HepG2 (cell line): Measurements from ENCODE around the gene CABLES2. TPM values are rescaled to one million over a fixed set of nuclear protein-coding genes. Genes with fewer than 3 reads are reported as not detected.

Experiments used
- ARNTL ChIP-seq: sonication (generic); formaldehyde crosslinking; IDR thresholded peaks from 2 replicates; pipeline ENCODE4 v1.4.0; 2020; ENCODE audit warnings: mild to moderate bottlenecking, missing genetic modification reagents
- CHD2 ChIP-seq: IDR thresholded peaks from 2 replicates; pipeline ENCODE4 v1.6.1; 2011; ENCODE audit warnings: low read depth, low read length, improper control_type of control experiment
- FOXA1 ChIP-seq, 2 experiments: fragments of 450-650 bp in 1 of 2; sonication (generic) in 1 of 2; formaldehyde crosslinking in 1 of 2; IDR thresholded peaks; 2 replicates each; pipeline versions ENCODE4 v1.4.0 to v1.6.1; 2016 to 2020; ENCODE audit warnings: missing genetic modification reagents in 1 of 2
- FOXC1 ChIP-seq: sonication (generic); formaldehyde crosslinking; IDR thresholded peaks from 2 replicates; pipeline ENCODE4 v1.8.0; 2022; ENCODE audit warnings: mild to moderate bottlenecking, missing genetic modification reagents, borderline replicate concordance
- HMG20A ChIP-seq: IDR thresholded peaks from 2 replicates; pipeline ENCODE4 v1.6.1; 2016; ENCODE audit warnings: borderline replicate concordance
- HNF4A ChIP-seq: sonication (generic); formaldehyde crosslinking; IDR thresholded peaks from 2 replicates; pipeline ENCODE4 v1.4.0; 2020; ENCODE audit warnings: missing genetic modification reagents
- IRX3 ChIP-seq: sonication (generic); formaldehyde crosslinking; IDR thresholded peaks from 2 replicates; pipeline ENCODE4 v1.8.1; 2023; ENCODE audit warnings: mild to moderate bottlenecking, low read depth, missing genetic modification reagents, borderline replicate concordance
- KAT8 ChIP-seq: IDR thresholded peaks from 2 replicates; pipeline ENCODE4 v1.6.1; 2016; ENCODE audit warnings: missing genetic modification reagents, missing compliant biosample characterization
- MXI1 ChIP-seq: IDR thresholded peaks from 3 replicates; pipeline ENCODE4 v1.6.1; 2012; ENCODE audit warnings: low read depth, low read length, inconsistent platforms, borderline replicate concordance
- SP1 ChIP-seq, 2 experiments: fragments of 450-650 bp in 1 of 2; sonication (generic) in 1 of 2; formaldehyde crosslinking in 1 of 2; IDR thresholded peaks; 2 replicates each; pipeline versions ENCODE4 v1.4.0 to v1.6.1; 2016 to 2020; ENCODE audit warnings: missing genetic modification reagents in 1 of 2
- ZKSCAN8 ChIP-seq: IDR thresholded peaks from 2 replicates; pipeline ENCODE4 v1.6.1; 2016; ENCODE audit warnings: borderline replicate concordance, missing genetic modification reagents, missing compliant biosample characterization
- ZNF124 ChIP-seq: sonication (generic); formaldehyde crosslinking; IDR thresholded peaks from 2 replicates; pipeline ENCODE4 v1.4.0; 2020; ENCODE audit warnings: missing genetic modification reagents
- ZNF282 ChIP-seq: fragments of 450-650 bp; IDR thresholded peaks from 2 replicates; pipeline ENCODE4 v1.6.1; 2018; ENCODE audit not compliant: partially characterized antibody
- ZNF331 ChIP-seq: sonication (generic); formaldehyde crosslinking; IDR thresholded peaks from 2 replicates; pipeline ENCODE4 v1.4.0; 2020; ENCODE audit warnings: missing genetic modification reagents
- ZNF383 ChIP-seq: sonication (generic); formaldehyde crosslinking; IDR thresholded peaks from 2 replicates; pipeline ENCODE4 v1.4.0; 2020; ENCODE audit warnings: missing genetic modification reagents, mild to moderate bottlenecking, borderline replicate concordance
- ZNF484 ChIP-seq: sonication (generic); formaldehyde crosslinking; IDR thresholded peaks from 2 replicates; pipeline ENCODE4 v1.5.1; 2020; ENCODE audit warnings: mild to moderate bottlenecking, low read depth, missing genetic modification reagents, borderline replicate concordance
- ZNF644 ChIP-seq: IDR thresholded peaks from 2 replicates; pipeline ENCODE4 v1.6.1; 2016; ENCODE audit warnings: low read depth
- polyA plus RNA-seq, 8 experiments: library from polyadenylated mRNA; depleted of rRNA in 3 of 8; stranded (reverse) in 7 of 8; unstranded in 1 of 8; fragments of >200 nt; fragmentation: Illumina TruSeq in 4 of 8; extraction: Trizol in 4 of 8; gene quantifications; 2 replicates each; pipeline versions ENCODE4 v1.2.1 to v1.2.3, GENCODE V29; 2011 to 2016; ENCODE audit warnings: low read depth in 4 of 8, missing spikeins in 1 of 8, mixed read lengths in 1 of 8; ENCODE audit not compliant: insufficient read depth in 1 of 8
- total RNA-seq, 5 experiments: library from RNA; depleted of rRNA; stranded (reverse); fragments of >200 nt; fragmentation: Illumina TruSeq; extraction: Trizol; gene quantifications; 2 replicates each; pipeline ENCODE4 v1.2.3, GENCODE V29; 2016; ENCODE audit warnings: low read depth in 1 of 5
- TF ChIP-seq, protein P1 (sequence below): sonication (generic); formaldehyde crosslinking; IDR thresholded peaks from 2 replicates; pipeline ENCODE4 v1.4.0; 2020; ENCODE audit warnings: missing genetic modification reagents
- TF ChIP-seq, protein P2 (sequence below): sonication (generic); formaldehyde crosslinking; conservative IDR thresholded peaks from 2 replicates; pipeline ENCODE4 v1.5.0; 2020; ENCODE audit warnings: missing genetic modification reagents
- TF ChIP-seq, protein P3 (sequence below): sonication (generic); formaldehyde crosslinking; IDR thresholded peaks from 2 replicates; pipeline ENCODE4 v1.4.0; 2020; ENCODE audit warnings: mild to moderate bottlenecking, missing genetic modification reagents
- TF ChIP-seq, protein P4 (sequence below): sonication (generic); formaldehyde crosslinking; IDR thresholded peaks from 2 replicates; pipeline ENCODE4 v1.8.1; 2023; ENCODE audit warnings: missing genetic modification reagents, inconsistent platforms, borderline replicate concordance
- TF ChIP-seq, protein P5 (sequence below): fragments of 450-650 bp; IDR thresholded peaks from 2 replicates; pipeline ENCODE4 v1.6.1; 2017

CABLES2 gene
- total and polyA plus RNA-seq, 2 of the 13 experiments (the other 11 are each of a cell fraction or from before 2014, with no cell fraction given) = 5.2 to 9.7 TPM

DNA sequence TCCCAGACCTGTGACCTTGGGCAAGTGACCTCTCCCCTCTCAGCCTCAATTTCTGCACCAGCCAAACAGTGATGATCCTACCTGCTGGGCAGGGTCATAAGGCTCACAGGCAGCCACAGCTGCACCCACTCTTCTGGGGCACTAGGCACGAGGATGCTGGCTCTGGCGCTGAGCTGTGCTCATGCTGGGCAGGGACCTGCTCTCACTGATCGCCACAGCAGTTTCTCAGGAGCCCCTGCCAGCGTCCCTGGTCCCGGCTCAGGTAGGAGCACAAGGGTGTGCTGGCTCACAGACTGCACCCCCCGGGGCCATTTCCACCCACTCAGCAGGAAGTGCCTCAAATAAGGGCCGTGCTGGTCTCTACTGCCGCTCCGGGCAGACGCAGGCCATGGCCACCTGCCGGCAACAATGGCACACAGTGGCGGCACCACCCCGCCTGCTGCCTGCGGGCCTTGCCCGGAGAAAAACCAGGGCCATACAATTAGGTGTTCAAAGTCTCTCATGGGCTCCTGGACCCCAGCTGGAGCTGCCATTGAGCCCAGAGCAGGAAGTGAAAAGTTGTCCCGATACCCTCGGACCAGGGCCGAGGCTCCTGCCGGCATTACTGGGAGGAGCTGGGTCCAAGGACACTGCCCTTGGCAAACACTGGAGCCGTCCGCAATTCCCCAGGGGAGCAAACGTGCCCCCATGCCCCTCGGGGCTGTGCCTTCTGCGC, 4.6 kb upstream of the CABLES2 start (continued):
- TF ChIP-seq, protein P1, sequence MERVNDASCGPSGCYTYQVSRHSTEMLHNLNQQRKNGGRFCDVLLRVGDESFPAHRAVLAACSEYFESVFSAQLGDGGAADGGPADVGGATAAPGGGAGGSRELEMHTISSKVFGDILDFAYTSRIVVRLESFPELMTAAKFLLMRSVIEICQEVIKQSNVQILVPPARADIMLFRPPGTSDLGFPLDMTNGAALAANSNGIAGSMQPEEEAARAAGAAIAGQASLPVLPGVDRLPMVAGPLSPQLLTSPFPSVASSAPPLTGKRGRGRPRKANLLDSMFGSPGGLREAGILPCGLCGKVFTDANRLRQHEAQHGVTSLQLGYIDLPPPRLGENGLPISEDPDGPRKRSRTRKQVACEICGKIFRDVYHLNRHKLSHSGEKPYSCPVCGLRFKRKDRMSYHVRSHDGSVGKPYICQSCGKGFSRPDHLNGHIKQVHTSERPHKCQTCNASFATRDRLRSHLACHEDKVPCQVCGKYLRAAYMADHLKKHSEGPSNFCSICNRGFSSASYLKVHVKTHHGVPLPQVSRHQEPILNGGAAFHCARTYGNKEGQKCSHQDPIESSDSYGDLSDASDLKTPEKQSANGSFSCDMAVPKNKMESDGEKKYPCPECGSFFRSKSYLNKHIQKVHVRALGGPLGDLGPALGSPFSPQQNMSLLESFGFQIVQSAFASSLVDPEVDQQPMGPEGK (CRISPR knock-in tag) = peak; percentile 96
- peak; percentile 88 for TF ChIP-seq IRX3 (CRISPR knock-in tag)
- TF ChIP-seq, protein P2, sequence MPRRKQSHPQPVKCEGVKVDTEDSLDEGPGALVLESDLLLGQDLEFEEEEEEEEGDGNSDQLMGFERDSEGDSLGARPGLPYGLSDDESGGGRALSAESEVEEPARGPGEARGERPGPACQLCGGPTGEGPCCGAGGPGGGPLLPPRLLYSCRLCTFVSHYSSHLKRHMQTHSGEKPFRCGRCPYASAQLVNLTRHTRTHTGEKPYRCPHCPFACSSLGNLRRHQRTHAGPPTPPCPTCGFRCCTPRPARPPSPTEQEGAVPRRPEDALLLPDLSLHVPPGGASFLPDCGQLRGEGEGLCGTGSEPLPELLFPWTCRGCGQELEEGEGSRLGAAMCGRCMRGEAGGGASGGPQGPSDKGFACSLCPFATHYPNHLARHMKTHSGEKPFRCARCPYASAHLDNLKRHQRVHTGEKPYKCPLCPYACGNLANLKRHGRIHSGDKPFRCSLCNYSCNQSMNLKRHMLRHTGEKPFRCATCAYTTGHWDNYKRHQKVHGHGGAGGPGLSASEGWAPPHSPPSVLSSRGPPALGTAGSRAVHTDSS (CRISPR knock-in tag) = no peak
- TF ChIP-seq, protein P3, sequence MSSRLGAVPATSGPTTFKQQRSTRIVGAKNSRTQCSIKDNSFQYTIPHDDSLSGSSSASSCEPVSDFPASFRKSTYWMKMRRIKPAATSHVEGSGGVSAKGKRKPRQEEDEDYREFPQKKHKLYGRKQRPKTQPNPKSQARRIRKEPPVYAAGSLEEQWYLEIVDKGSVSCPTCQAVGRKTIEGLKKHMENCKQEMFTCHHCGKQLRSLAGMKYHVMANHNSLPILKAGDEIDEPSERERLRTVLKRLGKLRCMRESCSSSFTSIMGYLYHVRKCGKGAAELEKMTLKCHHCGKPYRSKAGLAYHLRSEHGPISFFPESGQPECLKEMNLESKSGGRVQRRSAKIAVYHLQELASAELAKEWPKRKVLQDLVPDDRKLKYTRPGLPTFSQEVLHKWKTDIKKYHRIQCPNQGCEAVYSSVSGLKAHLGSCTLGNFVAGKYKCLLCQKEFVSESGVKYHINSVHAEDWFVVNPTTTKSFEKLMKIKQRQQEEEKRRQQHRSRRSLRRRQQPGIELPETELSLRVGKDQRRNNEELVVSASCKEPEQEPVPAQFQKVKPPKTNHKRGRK = 0 out of 2 replicates have a peak, but pooled peaks have one; percentile 61
- no peak for TF ChIP-seq MXI1
- TF ChIP-seq CHD2 = no peak
- peak; percentile 33; the same call in 1 of the 2 replicates for TF ChIP-seq HMG20A (CRISPR knock-in tag)
- peak; percentile 67; the same call in 1 of the 2 replicates for TF ChIP-seq KAT8 (CRISPR knock-in tag)
- peak; percentile 68; the same call in 1 of the 2 replicates for TF ChIP-seq ZNF383 (CRISPR knock-in tag)
- TF ChIP-seq, protein P4, sequence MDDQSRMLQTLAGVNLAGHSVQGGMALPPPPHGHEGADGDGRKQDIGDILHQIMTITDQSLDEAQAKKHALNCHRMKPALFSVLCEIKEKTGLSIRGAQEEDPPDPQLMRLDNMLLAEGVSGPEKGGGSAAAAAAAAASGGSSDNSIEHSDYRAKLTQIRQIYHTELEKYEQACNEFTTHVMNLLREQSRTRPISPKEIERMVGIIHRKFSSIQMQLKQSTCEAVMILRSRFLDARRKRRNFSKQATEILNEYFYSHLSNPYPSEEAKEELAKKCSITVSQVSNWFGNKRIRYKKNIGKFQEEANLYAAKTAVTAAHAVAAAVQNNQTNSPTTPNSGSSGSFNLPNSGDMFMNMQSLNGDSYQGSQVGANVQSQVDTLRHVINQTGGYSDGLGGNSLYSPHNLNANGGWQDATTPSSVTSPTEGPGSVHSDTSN (CRISPR knock-in tag) = peak; percentile 63; the same call in 1 of the 2 replicates
- TF ChIP-seq ZNF282 = no peak
- TF ChIP-seq, protein P5, sequence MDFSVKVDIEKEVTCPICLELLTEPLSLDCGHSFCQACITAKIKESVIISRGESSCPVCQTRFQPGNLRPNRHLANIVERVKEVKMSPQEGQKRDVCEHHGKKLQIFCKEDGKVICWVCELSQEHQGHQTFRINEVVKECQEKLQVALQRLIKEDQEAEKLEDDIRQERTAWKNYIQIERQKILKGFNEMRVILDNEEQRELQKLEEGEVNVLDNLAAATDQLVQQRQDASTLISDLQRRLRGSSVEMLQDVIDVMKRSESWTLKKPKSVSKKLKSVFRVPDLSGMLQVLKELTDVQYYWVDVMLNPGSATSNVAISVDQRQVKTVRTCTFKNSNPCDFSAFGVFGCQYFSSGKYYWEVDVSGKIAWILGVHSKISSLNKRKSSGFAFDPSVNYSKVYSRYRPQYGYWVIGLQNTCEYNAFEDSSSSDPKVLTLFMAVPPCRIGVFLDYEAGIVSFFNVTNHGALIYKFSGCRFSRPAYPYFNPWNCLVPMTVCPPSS = no peak
- no peak; the same call in 1 of the 2 replicates for TF ChIP-seq FOXC1 (CRISPR knock-in tag)
- 0 out of 2 replicates have a peak, but pooled peaks have one; percentile 39 for TF ChIP-seq ARNTL (CRISPR knock-in tag)
- TF ChIP-seq ZNF124 (CRISPR knock-in tag) = peak; percentile 88
- no peak for TF ChIP-seq SP1 (IDR thresholded peaks at IDR 0.05)
- 0 out of 2 replicates have a peak, but pooled peaks have one; percentile 20 for TF ChIP-seq SP1 (CRISPR knock-in tag; IDR thresholded peaks at IDR 0.05)
- peak; percentile 58; the same call in 1 of the 2 replicates for TF ChIP-seq ZKSCAN8
- TF ChIP-seq FOXA1 (IDR thresholded peaks at IDR 0.05) = no peak
- TF ChIP-seq FOXA1 (CRISPR knock-in tag; IDR thresholded peaks at IDR 0.05) = peak; percentile 51
- TF ChIP-seq ZNF484 (CRISPR knock-in tag) = no peak
- TF ChIP-seq ZNF644 (CRISPR knock-in tag) = peak; percentile 52; the same call in 1 of the 2 replicates
- peak; percentile 58; the same call in 1 of the 2 replicates for TF ChIP-seq ZNF331 (CRISPR knock-in tag)
- peak; percentile 94 for TF ChIP-seq HNF4A (CRISPR knock-in tag)
